ENCODE measurements around the gene GBP4. TPM values are rescaled to one million over a fixed set of nuclear protein-coding genes. Genes with fewer than 3 reads are reported as not detected.

GBP4 gene
- total RNA-seq (2012; rRNA removed) (not detected in 2 replicates), polyA plus RNA-seq (2012; rRNA removed) (not detected in 2 replicates), Bru-seq, nascent RNA (percentile 13 among the genes with signal in this experiment), BruChase-seq, experiment 1, labeled RNA remaining after a 6-hour chase (percentile 28 among the genes with signal in this experiment), BruChase-seq, experiment 2, labeled RNA remaining after a 2-hour chase (percentile 16 among the genes with signal in this experiment)
- polyA plus RNA-seq (2012; cell fraction: cytosol; rRNA removed): not detected in 2 replicates
- polyA plus RNA-seq (2012; cell fraction: nucleus; rRNA removed; ENCODE audit: low replicate concordance): not detected in 2 replicates
- long read RNA-seq: 0 reads

GRCh38 chr1:89198491-89199072 lies at the start of gene GBP4:
GBP4 (minus strand) TSS chr1:89198942; CDS start chr1:89198834, 108 bp downstream.
- TF ChIP-seq MAFK (IDR thresholded peaks at IDR 0.05; ENCODE audit: low read depth, low read length): no peak
- no peak for TF ChIP-seq MAZ (IDR thresholded peaks at IDR 0.05; ENCODE audit: borderline replicate concordance, low read depth, low read length)
- no peak for TF ChIP-seq MXI1 (IDR thresholded peaks at IDR 0.05; ENCODE audit: borderline replicate concordance, low read depth, low read length)
- no peak for TF ChIP-seq ELK1 (IDR thresholded peaks at IDR 0.05; ENCODE audit: borderline replicate concordance, low read depth, low read length)
- no peak for TF ChIP-seq RCOR1 (IDR thresholded peaks at IDR 0.05; ENCODE audit: insufficient replicate concordance, low read length)
- no peak for TF ChIP-seq USF2 (IDR thresholded peaks at IDR 0.05; ENCODE audit: low read depth, low read length)
- TF ChIP-seq RFX5 (IDR thresholded peaks at IDR 0.05; ENCODE audit: low read depth, low read length): no peak
- Histone ChIP-seq H4K5ac (ENCODE audit: low read depth, low read length) (no peak within 1 kb of the TSS), H3K36me3 (ENCODE audit: control insufficient read depth, insufficient read depth, low read length) (no peaks in the 10 kb centered on the region), H2BK5ac (ENCODE audit: low read depth, low read length, poor library complexity, severe bottlenecking) (no peak within 1 kb of the TSS), H4K8ac (ENCODE audit: low read depth in 2 of 2, low read length in 2 of 2) (no peak within 1 kb of the TSS), H2AK5ac (ENCODE audit: low read depth, low read length) (no peak within 1 kb of the TSS), H3K27ac (ENCODE audit: insufficient read depth, low read length) (no peak within 1 kb of the TSS), H4K91ac (ENCODE audit: insufficient read depth, low read depth, low read length) (no peak within 1 kb of the TSS), H3K27me3 (ENCODE audit: control insufficient read depth, insufficient read depth, low read length) (peaks cover 3% of the 10 kb centered on the region), H3K9me1 (ENCODE audit: insufficient read depth, low read length) (no peaks in the 10 kb centered on the region), H4K20me1 (ENCODE audit: insufficient read depth, low read length) (no peaks in the 10 kb centered on the region), H3K9ac (ENCODE audit: low read depth, low read length) (no peak within 1 kb of the TSS; the same call in 1 of the 2 replicates), H2BK15ac (ENCODE audit: low read depth, low read length) (no peak within 1 kb of the TSS), H2BK120ac (ENCODE audit: low read depth, low read length) (no peak within 1 kb of the TSS), H3K56ac (ENCODE audit: extremely low read depth, insufficient read depth, low read length) (no peak within 1 kb of the TSS), H3K4me1 (ENCODE audit: control insufficient read depth, insufficient read depth, low read length) (no peaks in the 10 kb centered on the region), H2AFZ (replicated peaks; ENCODE audit: low read length, poor library complexity) (peak within 1 kb of the TSS; percentile 69), H3K18ac (ENCODE audit: low read depth, low read length) (no peak within 1 kb of the TSS), H3K79me1 (ENCODE audit: low read depth in 1 of 2, low read length in 2 of 2) (no peaks in the 10 kb centered on the region), H3K9me3 (ENCODE audit: control insufficient read depth, insufficient read depth, low read length) (no peaks in the 10 kb centered on the region), H3K4ac (ENCODE audit: low read depth, low read length) (no peak within 1 kb of the TSS), H2BK20ac (ENCODE audit: low read depth, low read length) (no peak within 1 kb of the TSS), H2AK9ac (replicated peaks; ENCODE audit: low read depth, low read length, poor library complexity) (no peak within 1 kb of the TSS), H3K4me2 (ENCODE audit: low read depth, low read length) (peak within 1 kb of the TSS; percentile 85), H3K4me3 (ENCODE audit: insufficient read depth, low read depth, low read length) (peak within 1 kb of the TSS; percentile 34), H3K23ac (ENCODE audit: low read depth, low read length) (no peak within 1 kb of the TSS), H3K14ac (replicated peaks; ENCODE audit: low read depth, low read length) (no peak within 1 kb of the TSS)
- intact Hi-C loops (cut with micrococcal nuclease) (no loop called here), dilution Hi-C loops (cut with HindIII; ENCODE audit: low sequenced_read_pairs, unreplicated experiment) (no loop called here), in situ Hi-C loops (cut with MboI; ENCODE audit: low sequenced_read_pairs) (no loop called here)
- POLR2A ChIA-PET (ENCODE audit: unreplicated experiment): no interaction called here
- DNase-seq (peak; percentile 3), ATAC-seq (ENCODE audit: low read depth) (peak; percentile 64)
- WGBS, 2 experiments (ENCODE audit: extremely low coverage in 2 of 2, insufficient read length in 1 of 2): 0% methylated on average over 3 of the region's 21 CpGs; no CpG with 5 or more reads in 1 of the 2 experiments
- no TSS peak for BruUV-seq (replicated peaks)
- CTCF ChIA-PET: no interaction called here
